ENCODE results near the gene PHLDA2. TPM values are rescaled to one million over a fixed set of nuclear protein-coding genes. Genes with fewer than 3 reads are reported as not detected.

PHLDA2 gene, protein sequence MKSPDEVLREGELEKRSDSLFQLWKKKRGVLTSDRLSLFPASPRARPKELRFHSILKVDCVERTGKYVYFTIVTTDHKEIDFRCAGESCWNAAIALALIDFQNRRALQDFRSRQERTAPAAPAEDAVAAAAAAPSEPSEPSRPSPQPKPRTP
- total RNA-seq = 0.42 and 0.54 TPM in 2 replicates

DNA sequence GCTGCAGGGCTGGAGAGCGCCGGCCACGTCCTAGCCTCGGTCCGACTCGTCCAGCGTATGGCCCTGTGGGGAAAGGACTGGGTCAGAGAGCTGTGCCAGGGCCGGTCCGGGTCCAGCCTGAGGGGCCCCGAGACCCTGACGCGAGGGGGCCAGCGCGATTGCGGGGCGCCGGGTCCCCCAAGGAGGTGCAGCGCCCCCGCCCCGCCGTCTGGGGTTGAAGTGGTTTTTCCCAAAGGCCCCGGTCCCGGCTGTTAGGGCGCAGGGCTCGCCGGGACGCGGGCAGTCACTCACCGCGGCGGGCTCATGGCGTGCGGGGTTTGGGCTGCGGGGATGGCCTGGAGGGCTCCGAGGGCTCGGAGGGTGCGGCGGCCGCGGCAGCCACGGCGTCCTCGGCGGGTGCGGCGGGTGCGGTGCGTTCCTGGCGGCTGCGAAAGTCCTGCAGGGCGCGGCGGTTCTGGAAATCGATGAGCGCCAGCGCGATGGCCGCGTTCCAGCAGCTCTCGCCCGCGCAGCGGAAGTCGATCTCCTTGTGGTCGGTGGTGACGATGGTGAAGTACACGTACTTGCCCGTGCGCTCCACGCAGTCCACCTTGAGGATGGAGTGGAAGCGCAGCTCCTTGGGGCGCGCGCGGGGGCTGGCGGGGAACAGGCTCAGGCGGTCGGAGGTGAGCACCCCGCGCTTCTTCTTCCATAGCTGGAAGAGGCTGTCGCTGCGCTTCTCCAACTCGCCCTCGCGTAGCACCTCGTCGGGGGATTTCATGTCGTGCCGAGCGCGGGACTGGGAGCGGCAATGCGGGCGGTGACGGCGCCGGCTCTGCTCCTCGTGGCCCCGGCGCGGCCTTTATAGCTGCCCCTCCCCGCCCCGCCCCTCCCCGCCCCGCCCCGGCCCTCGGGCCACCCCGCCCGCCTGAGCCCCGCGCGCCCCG is at the start of gene PHLDA2:
PHLDA2 (minus strand) TSS at position 816 of the 926 bp plus-strand sequence; CDS start at position 760, 56 bp downstream.
- TF ChIP-seq, protein P1, sequence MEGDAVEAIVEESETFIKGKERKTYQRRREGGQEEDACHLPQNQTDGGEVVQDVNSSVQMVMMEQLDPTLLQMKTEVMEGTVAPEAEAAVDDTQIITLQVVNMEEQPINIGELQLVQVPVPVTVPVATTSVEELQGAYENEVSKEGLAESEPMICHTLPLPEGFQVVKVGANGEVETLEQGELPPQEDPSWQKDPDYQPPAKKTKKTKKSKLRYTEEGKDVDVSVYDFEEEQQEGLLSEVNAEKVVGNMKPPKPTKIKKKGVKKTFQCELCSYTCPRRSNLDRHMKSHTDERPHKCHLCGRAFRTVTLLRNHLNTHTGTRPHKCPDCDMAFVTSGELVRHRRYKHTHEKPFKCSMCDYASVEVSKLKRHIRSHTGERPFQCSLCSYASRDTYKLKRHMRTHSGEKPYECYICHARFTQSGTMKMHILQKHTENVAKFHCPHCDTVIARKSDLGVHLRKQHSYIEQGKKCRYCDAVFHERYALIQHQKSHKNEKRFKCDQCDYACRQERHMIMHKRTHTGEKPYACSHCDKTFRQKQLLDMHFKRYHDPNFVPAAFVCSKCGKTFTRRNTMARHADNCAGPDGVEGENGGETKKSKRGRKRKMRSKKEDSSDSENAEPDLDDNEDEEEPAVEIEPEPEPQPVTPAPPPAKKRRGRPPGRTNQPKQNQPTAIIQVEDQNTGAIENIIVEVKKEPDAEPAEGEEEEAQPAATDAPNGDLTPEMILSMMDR (IDR thresholded peaks at IDR 0.05) = no peak
- intact Hi-C loops (cut with micrococcal nuclease) = loop anchor here (2.0 kb wide), 1 partner anchor 36 kb away; no protein-coding TSS in a partner anchor
- Mint-ChIP-seq H3K27me3 (peaks cover 23% of the 10 kb centered on the region), H3K4me3 (peak within 1 kb of the TSS; percentile 82), H3K27ac (no peak within 1 kb of the TSS), H3K9me3 (no peaks in the 10 kb centered on the region), H3K36me3 (ENCODE audit: low read depth) (no peaks in the 10 kb centered on the region), H3K4me1 (peaks cover 15% of the 10 kb centered on the region)
- ChIA-PET POLR2A (interaction anchor here (1.3 to 2.7 kb wide), 3 partner anchors 25 to 552 kb away, joined by 5 to 14 read pairs (median 5); partner anchors contain the start of gene CD81), CTCF (interaction anchor here (1.5 to 1.9 kb wide), 2 partner anchors 162 to 396 kb away, joined by 7 to 13 read pairs; no protein-coding TSS in a partner anchor)
- ATAC-seq (ENCODE audit: low read depth) = peak; percentile 32
- no peak for DNase-seq

GRCh38 chr11:2977113-2977512 is 47.9 kb upstream of the PHLDA2 start:
- no peak overlapping the region for H3K4me3 Mint-ChIP-seq
- intact Hi-C loops (cut with micrococcal nuclease) = no loop called here

GRCh38 chr11:2976294-2977063 is 47.3 kb upstream of the PHLDA2 start:
- Mint-ChIP-seq H3K4me3 (no peak overlapping the region), H3K9me3 (no peaks in the 10 kb centered on the region), H3K27me3 (no peaks in the 10 kb centered on the region), H3K36me3 (ENCODE audit: low read depth) (peaks cover 72% of the 10 kb centered on the region), H3K27ac (no peak overlapping the region), H3K4me1 (peaks cover 2% of the 10 kb centered on the region)
- ATAC-seq (ENCODE audit: low read depth) = no peak
- TF ChIP-seq, protein P1 (IDR thresholded peaks at IDR 0.05) = no peak
- POLR2A ChIA-PET = interaction anchor here (1.9 kb wide), 1 partner anchor 12 kb away, joined by 5 read pairs; no protein-coding TSS in a partner anchor
- no peak for DNase-seq
- intact Hi-C loops (cut with micrococcal nuclease) = loop anchor here (1.0 kb wide), 1 partner anchor 45 kb away; no protein-coding TSS in a partner anchor
- CTCF ChIA-PET = interaction anchor here (1.1 to 3.3 kb wide), 3 partner anchors 10 to 117 kb away, joined by 3 to 49 read pairs (median 3); no protein-coding TSS in a partner anchor

More at GRCh38 chr11:2977113-2977512, 47.9 kb upstream of the PHLDA2 start:
- H3K27ac Mint-ChIP-seq = no peak overlapping the region
- CTCF ChIA-PET = interaction anchor here (3.3 kb wide), 1 partner anchor 113 kb away, joined by 49 read pairs; no protein-coding TSS in a partner anchor
- peaks cover 72% of the 10 kb centered on the region for H3K36me3 Mint-ChIP-seq (ENCODE audit: low read depth)
- POLR2A ChIA-PET = no interaction called here
- ATAC-seq (ENCODE audit: low read depth) (no peak), DNase-seq (no peak)
- H3K27me3 Mint-ChIP-seq = no peaks in the 10 kb centered on the region
- TF ChIP-seq, protein P1 (IDR thresholded peaks at IDR 0.05) = no peak
- peaks cover 7% of the 10 kb centered on the region for H3K4me1 Mint-ChIP-seq
- no peaks in the 10 kb centered on the region for H3K9me3 Mint-ChIP-seq

GRCh38 chr11:2975594-2975993 is 46.4 kb upstream of the PHLDA2 start:
- no peak overlapping the region for H3K4me3 Mint-ChIP-seq
- H3K27ac Mint-ChIP-seq = no peak overlapping the region
- intact Hi-C loops (cut with micrococcal nuclease) = loop anchor here (1.0 kb wide), 1 partner anchor 116 kb away; no protein-coding TSS in a partner anchor
- ChIA-PET POLR2A (interaction anchor here (1.1 to 1.9 kb wide), 2 partner anchors 13 to 116 kb away, joined by 3 to 5 read pairs; no protein-coding TSS in a partner anchor), CTCF (interaction anchor here (0.6 to 3.3 kb wide), 4 partner anchors 11 to 118 kb away, joined by 3 to 49 read pairs (median 3); no protein-coding TSS in a partner anchor)
- H3K36me3 Mint-ChIP-seq (ENCODE audit: low read depth) = peaks cover 80% of the 10 kb centered on the region
- no peak for DNase-seq
- no peaks in the 10 kb centered on the region for H3K27me3 Mint-ChIP-seq
- H3K4me1 Mint-ChIP-seq = peaks cover 2% of the 10 kb centered on the region
- peak; percentile 52 for ATAC-seq (ENCODE audit: low read depth)
- H3K9me3 Mint-ChIP-seq = no peaks in the 10 kb centered on the region
- TF ChIP-seq, protein P1 (IDR thresholded peaks at IDR 0.05) = no peak

Data from activated B cell treated with CpG ODN at 0.5 μM for 24 hours (primary cell).